HepG2 (cell line): Measurements from ENCODE around the gene PSMA2. TPM values are rescaled to one million over a fixed set of nuclear protein-coding genes. Genes with fewer than 3 reads are reported as not detected.

ENCODE experiments used
- CCAR2 ChIP-seq: fragments of 200-400 bp; formaldehyde crosslinking; optimal IDR thresholded peaks from 2 replicates; pipeline ENCODE3; 2018; ENCODE audit warnings: low read depth, mild to moderate bottlenecking, low read length, moderate library complexity
- ERF ChIP-seq: IDR thresholded peaks from 2 replicates; pipeline ENCODE4 v1.6.1; 2018; ENCODE audit warnings: missing biosample characterization, missing genetic modification reagents
- IRX3 ChIP-seq: sonication (generic); formaldehyde crosslinking; IDR thresholded peaks from 2 replicates; pipeline ENCODE4 v1.8.1; 2023; ENCODE audit warnings: mild to moderate bottlenecking, low read depth, missing genetic modification reagents, borderline replicate concordance
- JDP2 ChIP-seq: sonication (generic); formaldehyde crosslinking; IDR thresholded peaks from 2 replicates; pipeline ENCODE4 v1.8.1; 2022; ENCODE audit warnings: missing genetic modification reagents, borderline replicate concordance
- MED8 ChIP-seq: sonication (generic); formaldehyde crosslinking; IDR thresholded peaks from 2 replicates; pipeline ENCODE4 v1.8.1; 2023; ENCODE audit warnings: mild to moderate bottlenecking, missing genetic modification reagents; ENCODE audit not compliant: insufficient replicate concordance
- MIER3 ChIP-seq: IDR thresholded peaks from 2 replicates; pipeline ENCODE4 v1.6.1; 2016; ENCODE audit warnings: missing compliant biosample characterization, borderline replicate concordance
- MYNN ChIP-seq: sonication (generic); formaldehyde crosslinking; IDR thresholded peaks from 2 replicates; pipeline ENCODE4 v1.4.0; 2020; ENCODE audit warnings: mild to moderate bottlenecking, low read depth, missing genetic modification reagents
- NR2C2 ChIP-seq: sonication (generic); formaldehyde crosslinking; IDR thresholded peaks from 2 replicates; pipeline ENCODE4 v1.4.0; 2020; ENCODE audit warnings: missing genetic modification reagents, mild to moderate bottlenecking, moderate library complexity, borderline replicate concordance
- SIX4 ChIP-seq: sonication (generic); formaldehyde crosslinking; IDR thresholded peaks from 2 replicates; pipeline ENCODE4 v1.4.0; 2020; ENCODE audit warnings: missing genetic modification reagents
- SOX13 ChIP-seq, 3 experiments: fragments of 450-650 bp in 1 of 3; sonication (generic) in 1 of 3; formaldehyde crosslinking in 1 of 3; IDR thresholded peaks in 2 of 3; conservative IDR thresholded peaks in 1 of 3; 2 replicates each; pipeline versions ENCODE4 v1.5.0 to v1.6.1; 2016 to 2020; ENCODE audit warnings: antibody characterized with exemption in 1 of 3, mild to moderate bottlenecking in 1 of 3, missing compliant biosample characterization in 1 of 3, missing genetic modification reagents in 1 of 3, moderate library complexity in 1 of 3
- TEAD3 ChIP-seq: optimal IDR thresholded peaks from 2 replicates; pipeline ENCODE3; 2016; ENCODE audit warnings: borderline replicate concordance
- TERF1 ChIP-seq: sonication (generic); formaldehyde crosslinking; IDR thresholded peaks from 2 replicates; pipeline ENCODE4 v1.8.0; 2022; ENCODE audit warnings: mild to moderate bottlenecking, missing genetic modification reagents, moderate library complexity
- TFAP4 ChIP-seq: sonication (generic); IDR thresholded peaks from 2 replicates; pipeline ENCODE4 v1.6.1; 2016; ENCODE audit warnings: low read depth, borderline replicate concordance
- TFDP1 ChIP-seq: IDR thresholded peaks from 2 replicates; pipeline ENCODE4 v1.6.1; 2016; ENCODE audit warnings: missing compliant biosample characterization, missing genetic modification reagents, borderline replicate concordance
- USF2 ChIP-seq, 2 experiments: sonication (generic) in 1 of 2; formaldehyde crosslinking in 1 of 2; IDR thresholded peaks; 2 replicates each; pipeline versions ENCODE4 v1.5.1 to v1.6.1; 2011 to 2020; ENCODE audit warnings: borderline replicate concordance in 1 of 2, low read depth in 1 of 2, low read length in 1 of 2, mild to moderate bottlenecking in 1 of 2, missing genetic modification reagents in 1 of 2, moderate library complexity in 1 of 2
- ZFP82 ChIP-seq: sonication (generic); formaldehyde crosslinking; IDR thresholded peaks from 2 replicates; pipeline ENCODE4 v1.5.1; 2020; ENCODE audit warnings: mild to moderate bottlenecking, missing genetic modification reagents, borderline replicate concordance
- ZMYM3 ChIP-seq: sonication (generic); formaldehyde crosslinking; IDR thresholded peaks from 2 replicates; pipeline ENCODE4 v1.5.1; 2020; ENCODE audit warnings: mild to moderate bottlenecking, missing genetic modification reagents
- ZNF260 ChIP-seq: sonication (generic); formaldehyde crosslinking; IDR thresholded peaks from 2 replicates; pipeline ENCODE4 v1.4.0; 2020; ENCODE audit warnings: missing genetic modification reagents, low read depth, mild to moderate bottlenecking, borderline replicate concordance
- ZNF468 ChIP-seq: sonication (generic); formaldehyde crosslinking; IDR thresholded peaks from 2 replicates; pipeline ENCODE4 v1.8.0; 2022; ENCODE audit warnings: mild to moderate bottlenecking, moderate library complexity, missing genetic modification reagents
- ZNF614 ChIP-seq: IDR thresholded peaks from 2 replicates; pipeline ENCODE4 v1.6.1; 2018; ENCODE audit warnings: missing biosample characterization, missing genetic modification reagents, inconsistent platforms, borderline replicate concordance
- ZNF619 ChIP-seq: sonication (generic); formaldehyde crosslinking; IDR thresholded peaks from 2 replicates; pipeline ENCODE4 v1.4.0; 2020; ENCODE audit warnings: mild to moderate bottlenecking, missing genetic modification reagents
- ZNF652 ChIP-seq: IDR thresholded peaks from 2 replicates; pipeline ENCODE4 v1.6.1; 2016; ENCODE audit warnings: low read depth, borderline replicate concordance
- ZNF737 ChIP-seq: sonication (generic); formaldehyde crosslinking; IDR thresholded peaks from 2 replicates; pipeline ENCODE4 v1.5.0; 2020; ENCODE audit warnings: missing genetic modification reagents, mild to moderate bottlenecking, borderline replicate concordance
- polyA plus RNA-seq, 8 experiments: library from polyadenylated mRNA; depleted of rRNA in 3 of 8; stranded (reverse) in 7 of 8; unstranded in 1 of 8; fragments of >200 nt; fragmentation: Illumina TruSeq in 4 of 8; extraction: Trizol in 4 of 8; gene quantifications; 2 replicates each; pipeline versions ENCODE4 v1.2.1 to v1.2.3, GENCODE V29; 2011 to 2016; ENCODE audit warnings: low read depth in 4 of 8, missing spikeins in 1 of 8, mixed read lengths in 1 of 8; ENCODE audit not compliant: insufficient read depth in 1 of 8
- total RNA-seq, 5 experiments: library from RNA; depleted of rRNA; stranded (reverse); fragments of >200 nt; fragmentation: Illumina TruSeq; extraction: Trizol; gene quantifications; 2 replicates each; pipeline ENCODE4 v1.2.3, GENCODE V29; 2016; ENCODE audit warnings: low read depth in 1 of 5

The PSMA2 gene
- total and polyA plus RNA-seq, 2 of the 13 experiments (the other 11 are each of a cell fraction or from before 2014, with no cell fraction given), result 125 to 266 TPM

GRCh38 chr7:42931834-42932651 is at the start of gene PSMA2, which contains the start of gene MRPL32 (continued):
- TF ChIP-seq MIER3 (CRISPR knock-in tag) (peak; percentile 17; the same call in 1 of the 2 replicates), ZNF652 (CRISPR knock-in tag) (no peak), SIX4 (no peak), ZMYM3 (CRISPR knock-in tag) (no peak; the same call in 1 of the 2 replicates), ERF (CRISPR knock-in tag) (peak; percentile 82; the same call in 1 of the 2 replicates), ZNF737 (CRISPR knock-in tag) (no peak), MYNN (no peak), ZNF619 (CRISPR knock-in tag) (no peak), ZFP82 (CRISPR knock-in tag) (no peak; the same call in 1 of the 2 replicates), MED8 (CRISPR knock-in tag) (peak; percentile 63), TERF1 (no peak), TFDP1 (CRISPR knock-in tag) (no peak), USF2 (IDR thresholded peaks at IDR 0.05; ENCODE audit: low read depth, low read length) (no peak), USF2 (CRISPR knock-in tag; IDR thresholded peaks at IDR 0.05; ENCODE audit: borderline replicate concordance) (no peak; the same call in 1 of the 2 replicates), TEAD3 (CRISPR knock-in tag) (no peak), TFAP4 (no peak), SOX13 (IDR thresholded peaks at IDR 0.05) (no peak), SOX13 (CRISPR knock-in tag; conservative IDR thresholded peaks at IDR 0.05 in 1 of 2, IDR thresholded peaks at IDR 0.05 in 1 of 2) (no peak), CCAR2 (no peak), ZNF260 (CRISPR knock-in tag) (no peak), IRX3 (no peak; the same call in 1 of the 2 replicates), JDP2 (CRISPR knock-in tag) (no peak), ZNF614 (CRISPR knock-in tag) (peak; percentile 46; the same call in 1 of the 2 replicates), ZNF468 (CRISPR knock-in tag) (no peak), NR2C2 (peak; percentile 81)
